ENCODE measurements around the gene HYI.
"Not testable (repeated sequence)": the region's sequence is repeated elsewhere in the genome, so short reads cannot be mapped to it uniquely, and the experiment has no call there.

HYI gene

GRCh38 chr1:43464681-43465504 is 11.2 kb upstream of the HYI start:
- no peak for DNase-seq (ENCODE audit: low spot score)

- no peak for DNase-seq (ENCODE audit: low spot score)
Observed at GRCh38 chr1:43463479-43463878, 9.7 kb upstream of the HYI start.

GRCh38 chr1:43460988-43461693 is 7.4 kb upstream of the HYI start:
- no peak for DNase-seq (ENCODE audit: low spot score)

DNA sequence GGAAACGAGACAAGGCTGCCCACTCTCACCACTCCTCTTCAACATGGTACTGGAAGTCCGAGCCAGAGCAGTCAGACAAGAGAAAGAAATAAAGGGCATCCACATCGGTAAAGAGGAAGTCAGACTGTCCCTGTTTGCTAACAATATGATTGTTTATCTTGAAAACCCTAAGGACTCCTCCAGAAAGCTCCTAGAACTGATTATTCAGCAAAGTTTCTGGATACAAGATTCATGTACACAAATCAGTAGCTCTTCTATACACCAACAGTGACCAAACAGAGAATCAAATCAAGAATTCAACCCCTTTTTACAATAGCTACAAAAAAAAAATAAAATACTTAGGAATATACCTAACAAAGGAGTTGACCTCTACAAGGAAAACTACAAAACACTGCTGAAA is 4.6 kb upstream of the HYI start:
- not testable (repeated sequence) for DNase-seq (ENCODE audit: low spot score)

DNA sequence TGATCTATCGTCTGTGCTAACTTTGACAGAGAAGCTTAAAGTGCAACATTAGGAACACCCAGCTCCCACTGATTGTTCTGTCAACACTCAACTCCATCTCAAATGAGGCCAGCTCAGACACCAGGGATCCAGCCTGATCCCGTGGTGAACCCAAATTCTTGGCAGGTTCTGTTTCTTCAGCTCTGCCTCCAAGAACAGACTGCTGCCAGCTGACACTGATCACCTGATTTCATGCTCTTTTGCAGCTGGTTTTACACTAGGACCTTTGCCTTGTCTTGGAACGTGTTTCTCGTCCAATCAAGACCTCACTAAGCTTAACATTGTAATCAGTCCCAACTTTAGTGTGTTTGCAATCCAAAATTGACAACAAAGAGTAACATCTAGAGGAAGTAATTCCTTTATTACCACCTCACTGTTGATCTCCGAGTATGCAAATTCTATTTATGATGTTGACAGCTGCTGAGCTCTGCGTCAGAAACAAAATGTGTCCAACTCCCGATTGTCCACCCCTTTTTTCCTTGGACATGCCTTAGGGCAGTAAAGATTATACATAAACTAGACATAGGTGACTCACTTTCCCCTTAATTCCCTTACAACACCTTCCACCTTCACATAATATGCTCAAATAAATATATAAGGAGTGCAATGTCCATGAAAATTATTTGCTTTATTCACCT is 1.6 kb upstream of the HYI start:
- DNase-seq (ENCODE audit: low spot score): no peak

DNA sequence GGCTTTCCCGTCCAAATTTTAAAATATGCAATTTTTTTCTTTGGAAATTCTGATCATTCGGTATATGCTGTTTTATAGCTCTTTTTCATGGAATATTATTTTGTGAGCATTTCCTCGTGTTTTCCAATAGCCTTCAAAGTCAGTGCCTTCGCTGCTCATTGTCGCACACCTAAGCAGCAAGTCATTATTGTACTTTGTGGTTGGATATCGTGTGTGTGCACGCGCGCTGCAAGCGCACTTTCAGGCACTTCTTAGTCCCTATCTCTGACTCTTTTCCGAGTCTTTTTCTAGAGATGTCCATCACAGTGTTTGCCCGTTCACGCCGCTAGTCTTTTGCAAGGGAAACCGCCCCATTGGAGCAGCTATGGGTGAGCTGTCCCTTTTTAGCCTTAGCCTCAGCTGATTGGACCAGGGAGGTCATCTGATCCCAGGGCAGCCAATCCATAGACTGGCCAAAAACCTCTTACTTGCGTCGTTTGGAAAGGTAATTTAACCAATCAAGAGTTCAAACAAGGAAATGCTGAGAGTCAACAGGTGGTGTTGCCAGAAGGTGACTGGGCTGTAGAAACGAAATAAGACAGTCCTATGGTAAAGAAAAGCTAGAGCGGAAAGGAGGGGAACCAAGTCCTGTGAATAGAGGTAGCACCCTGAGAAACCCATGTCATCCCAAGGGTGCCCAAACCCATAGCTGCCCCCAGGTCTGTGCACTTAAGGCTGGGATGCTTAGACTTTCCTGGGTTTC is 710 bp upstream of the HYI start:
- DNase-seq (ENCODE audit: low spot score): peak; percentile 60

DNA sequence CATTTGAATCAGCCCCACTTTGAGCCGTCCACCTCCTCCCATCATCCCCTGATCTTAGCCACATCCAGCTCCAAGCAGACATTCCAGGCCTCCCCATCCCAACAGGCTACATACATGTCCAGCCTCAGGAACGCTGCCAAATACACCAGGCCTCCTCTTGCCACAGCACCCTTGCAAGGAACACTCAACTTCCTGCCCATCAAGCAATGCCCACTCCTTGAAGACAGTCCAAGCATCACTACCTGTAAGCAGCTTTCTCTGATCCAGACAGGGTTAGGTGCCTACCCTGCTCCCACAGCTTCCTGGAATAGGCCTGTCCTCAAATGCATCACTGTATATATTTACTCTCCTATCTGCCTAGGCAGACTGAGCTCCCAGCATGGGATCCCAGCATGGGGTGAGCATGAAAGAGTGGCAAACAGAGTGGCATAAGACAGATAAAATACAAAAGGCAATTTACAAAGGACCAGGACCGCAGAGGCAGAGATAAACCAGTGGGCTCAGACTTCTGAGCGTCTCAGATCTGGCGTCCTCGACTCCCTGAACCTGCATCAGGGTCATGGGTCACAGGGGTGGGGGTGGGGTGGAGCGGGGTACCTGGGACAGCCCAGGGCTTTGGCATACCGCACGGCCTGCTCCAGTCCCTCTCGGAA is 816 bp downstream of the HYI start:
- no peak for DNase-seq (ENCODE audit: low spot score)

DNA sequence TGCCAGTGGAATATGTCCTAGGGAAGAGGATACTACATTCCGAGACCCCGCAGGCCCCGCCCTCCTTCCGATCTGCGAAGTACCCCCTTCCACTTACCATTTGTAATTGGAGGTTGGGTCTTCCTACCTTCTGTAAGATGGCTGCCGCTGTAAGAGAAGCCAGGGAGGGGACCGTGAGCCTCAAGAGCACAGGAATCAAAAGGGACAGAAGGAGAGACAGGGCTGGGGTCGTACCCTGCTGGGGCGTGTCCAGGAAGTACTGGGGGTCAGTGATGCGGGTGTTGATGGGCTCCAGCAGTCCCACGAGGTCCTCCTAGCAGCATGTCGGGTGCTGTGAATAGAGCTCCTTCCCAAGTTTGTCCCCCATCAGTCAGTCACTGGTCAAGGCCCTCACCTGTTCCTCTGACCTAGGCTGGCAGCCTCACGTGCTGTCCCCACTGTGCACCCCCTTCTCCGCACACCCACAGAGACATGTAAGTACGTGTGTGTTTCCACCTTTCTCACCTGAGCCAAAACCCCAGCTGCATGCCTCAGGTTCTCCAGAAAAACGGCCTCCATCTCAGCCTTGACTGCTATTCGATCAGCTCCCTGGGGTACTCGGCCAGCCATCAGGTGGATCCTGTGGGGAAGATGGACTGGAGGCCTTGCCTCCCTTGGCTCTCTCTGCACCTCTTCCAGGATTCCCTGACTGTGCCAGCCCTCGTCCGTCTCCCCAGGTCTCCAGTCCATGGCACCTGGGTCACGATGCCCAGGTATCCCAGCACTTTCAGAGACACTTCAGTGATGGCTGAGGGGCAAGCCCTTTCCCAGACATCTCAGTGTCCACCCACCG is 1.8 kb downstream of the HYI start:
- no peak for DNase-seq (ENCODE audit: low spot score)

DNA sequence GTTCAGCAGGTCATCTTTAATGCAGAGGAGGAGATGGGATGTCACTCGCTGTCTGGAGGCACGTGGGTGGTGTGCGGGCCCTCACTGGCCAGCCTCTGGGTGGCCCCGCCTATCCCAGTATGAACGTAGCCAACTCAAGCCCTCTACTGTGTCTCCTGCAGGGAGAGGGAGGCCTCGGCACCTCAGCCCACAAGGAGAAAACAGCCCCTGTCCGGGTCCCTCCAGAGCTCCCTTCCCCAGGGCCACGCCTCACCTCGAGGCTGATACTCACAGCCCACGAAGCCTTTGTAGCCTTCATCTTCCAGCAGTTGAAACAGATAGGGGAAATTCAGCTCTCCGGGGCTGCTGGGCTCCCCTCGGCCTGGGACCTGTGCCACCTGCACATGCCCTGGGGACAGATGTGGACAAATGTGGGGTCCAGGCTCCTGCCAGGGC is 2.6 kb downstream of the HYI start:
- no peak for DNase-seq (ENCODE audit: low spot score)

- no peak for DNase-seq (ENCODE audit: low spot score)
Observed at GRCh38 chr1:43450251-43450941, 3.3 kb downstream of the HYI start.

- DNase-seq (ENCODE audit: low spot score): no peak
Observed at GRCh38 chr1:43449708-43450069, 4.0 kb downstream of the HYI start.

DNA sequence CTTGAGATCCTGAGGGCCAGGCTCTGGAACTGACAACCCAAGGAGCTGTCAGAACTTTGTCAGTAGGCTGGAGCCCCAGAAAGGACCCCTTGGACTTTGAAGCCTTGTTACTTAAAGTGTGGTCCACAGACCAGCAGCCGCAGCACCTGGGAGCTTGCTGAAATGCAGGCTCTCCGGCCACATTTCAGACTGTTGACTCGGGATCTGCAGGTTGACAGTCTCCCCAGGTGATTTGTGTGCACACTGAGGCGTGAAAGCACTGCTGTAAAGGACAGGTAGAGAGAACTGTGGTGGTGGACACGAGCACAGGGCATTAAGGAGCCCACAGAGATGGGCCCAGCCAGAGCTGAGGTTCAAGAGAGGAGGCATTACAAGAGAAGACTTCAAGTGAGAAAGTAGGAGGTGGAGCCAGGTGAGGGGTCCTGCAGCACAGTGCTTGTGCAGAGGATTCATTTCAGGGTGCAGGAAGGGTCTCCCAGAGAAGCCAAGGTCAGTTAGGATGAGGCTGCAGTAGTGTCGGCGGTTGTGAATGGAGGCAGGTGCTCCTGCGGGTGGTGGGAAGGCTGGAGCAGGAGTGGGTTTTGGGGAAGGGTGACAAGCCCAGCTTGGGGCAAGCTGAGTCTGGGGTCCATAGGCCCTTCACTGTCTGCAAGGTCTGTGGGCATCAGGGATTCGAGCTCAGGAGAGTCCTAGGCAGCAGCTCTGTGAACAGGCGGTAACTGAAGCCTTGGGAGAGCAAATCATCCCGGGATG is 4.6 kb downstream of the HYI start:
- DNase-seq (ENCODE audit: low spot score): no peak

DNA sequence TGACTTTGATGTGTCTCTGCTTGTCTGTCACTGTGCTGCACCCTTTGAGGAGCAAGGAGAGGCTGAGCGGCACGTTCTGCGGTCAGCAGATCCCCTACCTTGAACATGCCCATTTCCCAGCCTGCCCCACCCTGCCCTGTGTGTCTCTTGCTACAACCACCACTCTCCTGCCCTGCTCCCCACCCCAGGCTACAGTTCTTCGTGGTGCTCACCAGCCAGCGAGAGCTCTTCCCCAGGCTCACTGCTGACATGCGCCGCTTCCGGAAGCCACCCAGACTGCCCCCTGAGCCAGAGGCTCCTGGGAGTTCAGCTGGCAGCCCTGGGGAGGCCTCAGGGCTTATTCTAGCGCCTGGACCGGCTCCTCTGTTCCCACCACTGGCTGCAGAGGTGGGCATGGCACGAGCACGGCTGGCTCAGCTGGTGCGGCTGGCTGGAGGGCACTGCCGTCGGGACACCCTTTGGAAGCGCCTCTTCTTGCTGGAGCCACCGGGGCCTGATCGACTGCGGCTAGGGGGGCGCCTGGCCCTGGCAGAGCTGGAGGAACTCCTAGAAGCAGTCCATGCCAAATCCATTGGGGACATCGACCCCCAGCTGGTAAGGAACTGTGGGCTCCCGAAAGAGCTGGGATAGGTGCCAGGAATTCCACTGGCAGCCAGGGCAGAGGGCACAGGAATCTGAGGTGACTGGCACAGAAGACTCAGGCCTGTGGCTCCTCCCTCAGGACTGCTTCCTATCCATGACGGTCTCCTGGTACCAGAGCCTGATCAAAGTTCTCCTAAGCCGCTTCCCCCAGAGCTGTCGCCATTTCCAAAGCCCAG is 5.6 kb downstream of the HYI start:
- no peak for DNase-seq (ENCODE audit: low spot score)

- DNase-seq (ENCODE audit: low spot score): no peak
Observed at GRCh38 chr1:43446881-43447835, 6.6 kb downstream of the HYI start.

- DNase-seq (ENCODE audit: low spot score): no peak
Observed at GRCh38 chr1:43446388-43446740, 7.4 kb downstream of the HYI start.

- DNase-seq (ENCODE audit: low spot score): no peak
Observed at GRCh38 chr1:43445606-43446387, 7.9 kb downstream of the HYI start.

- DNase-seq (ENCODE audit: low spot score): no peak
Observed at GRCh38 chr1:43444836-43445235, 8.9 kb downstream of the HYI start.

Measured in CD4-positive, alpha-beta T cell treated with Interleukin-6 at 100 ng/mL for 8 hours (primary cell).